K562 (cell line): ENCODE results near the gene ODC1. TPM values are rescaled to one million over a fixed set of nuclear protein-coding genes. Genes with fewer than 3 reads are reported as not detected.

ENCODE experiments used
- ATAC-seq: fragments of 200-7000 bp; cut with Tn5 transposase; 3 replicates; pipeline ENCODE4 v1.9.1; 2020; ENCODE audit warnings: moderate library complexity
- BruUV-seq: library from RNA; stranded (reverse); fragments of 400-500 nt; replicated peaks from 2 replicates; lab custom pipeline; 2021; lab: Mats Ljungman, UMichigan
- CTCF ChIA-PET: fragments of 300-600 bp; formaldehyde crosslinking; extraction: SDS; loops from one replicate; lab custom pipeline; 2021; ENCODE audit warnings: low intra/inter-chr PET ratio; lab: Yijun Ruan, JAX
- POLR2A ChIA-PET: fragments of 300-600, 350-650 bp; sonication (Branson Sonifier 250); formaldehyde crosslinking; extraction: SDS; loops from one replicate; lab custom pipeline; 2021; ENCODE audit warnings: antibody characterized with exemption, inconsistent platforms; lab: Yijun Ruan, JAX
- DNase-seq, 4 experiments: peaks; one replicate each; pipeline versions ENCODE4 v3.0.0 to v3.0.0-alpha.2; 2011 to 2018; ENCODE audit warnings: low spot score in 3 of 4, mixed read lengths in 3 of 4; ENCODE audit errors: extremely low read depth in 1 of 4
- FAIRE-seq: peaks from 2 replicates; lab custom pipeline; 2011; peaks lifted over from hg19 to GRCh38; lab: Jason Lieb, UNC
- H2AFZ ChIP-seq: 2 replicates; pipeline ENCODE4 v1.6.0; 2011; ENCODE audit warnings: low read depth, low read length, control low read depth, inconsistent platforms
- H3K27ac ChIP-seq: fragments of 200-600 bp; 3 replicates; pipeline ENCODE4 v1.8.0; 2011; ENCODE audit warnings: low read depth, mild to moderate bottlenecking, control low read depth, inconsistent platforms, low read length, moderate library complexity, mixed read lengths; ENCODE audit errors: extremely low read depth
- H3K27me3 ChIP-seq, 2 experiments: fragments of 300-600 bp in 1 of 2; 2 replicates in 1 of 2; 3 replicates in 1 of 2; pipeline versions ENCODE4 v1.6.0 to v1.8.0; 2011; ENCODE audit warnings: inconsistent platforms in 2 of 2, low read length in 2 of 2, mild to moderate bottlenecking in 1 of 2, mixed read lengths in 1 of 2, moderate library complexity in 1 of 2; ENCODE audit not compliant: control insufficient read depth in 2 of 2, insufficient read depth in 2 of 2
- H3K36me3 ChIP-seq: fragments of 300-600 bp; 3 replicates; pipeline ENCODE4 v1.8.0; 2011; ENCODE audit warnings: mild to moderate bottlenecking, low read length, inconsistent platforms; ENCODE audit not compliant: control insufficient read depth, insufficient read depth
- H3K4me1 ChIP-seq, 2 experiments: fragments of 200-600 bp in 1 of 2; replicated peaks in 1 of 2; 2 replicates in 1 of 2; 3 replicates in 1 of 2; pipeline versions ENCODE4 v1.5.1 to v1.8.0; 2011; ENCODE audit warnings: inconsistent platforms in 2 of 2, low read length in 2 of 2, mild to moderate bottlenecking in 1 of 2, mixed read lengths in 1 of 2, moderate library complexity in 1 of 2; ENCODE audit not compliant: control insufficient read depth in 2 of 2, insufficient read depth in 2 of 2
- H3K4me2 ChIP-seq: 2 replicates; pipeline ENCODE4 v1.6.1; 2011; ENCODE audit warnings: low read length, control low read depth, inconsistent platforms, mixed read lengths; ENCODE audit not compliant: insufficient read depth
- H3K4me3 ChIP-seq: fragments of 200-600 bp; sonication (generic), shearing (Covaris generic); 2 replicates; pipeline ENCODE4 v1.5.1; 2016; ENCODE audit warnings: control low read depth, inconsistent platforms
- H3K79me2 ChIP-seq: fragments of 200-600 bp; 3 replicates; pipeline ENCODE4 v1.8.0; 2011; ENCODE audit warnings: low read length, inconsistent platforms; ENCODE audit not compliant: control insufficient read depth, insufficient read depth
- H3K9ac ChIP-seq, 2 experiments: 2 replicates each; pipeline versions ENCODE4 v1.6.0 to v1.6.1; 2011; ENCODE audit warnings: low read depth in 2 of 2, low read length in 2 of 2, control low read depth in 1 of 2, inconsistent platforms in 1 of 2, mild to moderate bottlenecking in 1 of 2, mixed read lengths in 1 of 2; ENCODE audit not compliant: insufficient read depth in 1 of 2
- H3K9me1 ChIP-seq: one replicate; pipeline ENCODE4 v1.6.0; 2011; ENCODE audit warnings: inconsistent platforms, mild to moderate bottlenecking, low read length, moderate library complexity; ENCODE audit not compliant: control insufficient read depth, insufficient read depth
- H3K9me3 ChIP-seq: replicated peaks from 2 replicates; pipeline ENCODE4 v1.5.1; 2011; ENCODE audit warnings: low read depth, low read length, inconsistent platforms; ENCODE audit not compliant: control insufficient read depth, insufficient read depth
- H4K20me1 ChIP-seq: replicated peaks from 2 replicates; pipeline ENCODE4 v1.6.1; 2011; ENCODE audit warnings: low read length, inconsistent platforms, mixed read lengths; ENCODE audit not compliant: control insufficient read depth, insufficient read depth
- ATF1 ChIP-seq, 2 experiments: fragments of 450-650 bp in 1 of 2; IDR thresholded peaks; 2 replicates each; pipeline ENCODE4 v1.6.1; 2016; ENCODE audit warnings: missing compliant biosample characterization in 1 of 2, missing genetic modification characterization in 1 of 2
- DMBX1 ChIP-seq: fragments of 250-450 bp; sonication (Bioruptor Pico); IDR thresholded peaks from 2 replicates; pipeline ENCODE4 v1.8.0; 2022; ENCODE audit warnings: inconsistent platforms, mild to moderate bottlenecking, moderate library complexity, borderline replicate concordance
- FOSL1 ChIP-seq: fragments of 200-800 bp; sonication (Bioruptor generic); conservative IDR thresholded peaks from 2 replicates; pipeline ENCODE4 v1.6.1; 2016; ENCODE audit warnings: missing genetic modification characterization, missing compliant biosample characterization
- FOXK1 ChIP-seq: sonication (generic); formaldehyde crosslinking; IDR thresholded peaks from 2 replicates; pipeline ENCODE4 v1.8.0; 2022; ENCODE audit warnings: missing genetic modification reagents, mild to moderate bottlenecking, borderline replicate concordance
- MAFF ChIP-seq: IDR thresholded peaks from 2 replicates; pipeline ENCODE4 v1.6.1; 2012; ENCODE audit warnings: low read length, improper control_type of control experiment
- MCM2 ChIP-seq: fragments of 450-650 bp; IDR thresholded peaks from 2 replicates; pipeline ENCODE4 v1.6.1; 2017; ENCODE audit warnings: low read depth, mild to moderate bottlenecking
- MCM5 ChIP-seq: fragments of 450-650 bp; IDR thresholded peaks from 2 replicates; pipeline ENCODE4 v1.6.1; 2016; ENCODE audit warnings: low read depth
- MYNN ChIP-seq, 2 experiments: sonication (generic); formaldehyde crosslinking in 1 of 2; IDR thresholded peaks; 2 replicates each; pipeline versions ENCODE4 v1.5.0 to v1.6.1; 2016 to 2020; ENCODE audit warnings: antibody characterized with exemption in 1 of 2, missing genetic modification reagents in 1 of 2
- NFE2L1 ChIP-seq: fragments of 450-650 bp; IDR thresholded peaks from 2 replicates; pipeline ENCODE4 v1.6.1; 2016; ENCODE audit warnings: missing genetic modification characterization, low read depth, mild to moderate bottlenecking, missing compliant biosample characterization, moderate library complexity, borderline replicate concordance
- TAF9B ChIP-seq: fragments of 450-650 bp; IDR thresholded peaks from 2 replicates; pipeline ENCODE4 v1.6.1; 2018; ENCODE audit warnings: mild to moderate bottlenecking; ENCODE audit not compliant: partially characterized antibody
- TARDBP ChIP-seq: fragments of 450-650 bp; IDR thresholded peaks from 2 replicates; pipeline ENCODE4 v1.6.1; 2016
- TFE3 ChIP-seq: fragments of 450-650 bp; formaldehyde crosslinking; IDR thresholded peaks from 2 replicates; pipeline ENCODE4 v1.4.0; 2020; ENCODE audit warnings: mild to moderate bottlenecking, mixed read lengths
- ZFX ChIP-seq: sonication (generic); formaldehyde crosslinking; IDR thresholded peaks from 2 replicates; pipeline ENCODE4 v1.8.0; 2022; ENCODE audit warnings: mild to moderate bottlenecking, missing genetic modification reagents, moderate library complexity
- ZNF175 ChIP-seq: fragments of 200-800 bp; sonication (Bioruptor generic); IDR thresholded peaks from 2 replicates; pipeline ENCODE4 v1.6.1; 2016; ENCODE audit warnings: low read depth, mild to moderate bottlenecking, missing genetic modification characterization, missing compliant biosample characterization
- ZNF280A ChIP-seq: fragments of 450-650 bp; IDR thresholded peaks from 2 replicates; pipeline ENCODE4 v1.6.1; 2018; ENCODE audit warnings: mild to moderate bottlenecking, low read depth; ENCODE audit not compliant: partially characterized antibody
- ZNF316 ChIP-seq: fragments of 450-650 bp; IDR thresholded peaks from 2 replicates; pipeline ENCODE4 v1.6.1; 2016
- WGBS: fragments of 100-300 bp; shearing (Covaris generic); methylation state at CpG from one replicate; pipeline ENCODE4 v1.1.6; 2016; ENCODE audit warnings: low coverage, mixed read lengths; ENCODE audit not compliant: insufficient coverage; ENCODE audit errors: missing lambda C conversion rate; 5-methylcytosine and 5-hydroxymethylcytosine counted together
- in situ Hi-C: fragments of 300-500 bp; cut with MboI; formaldehyde crosslinking; loops from 4 replicates; pipeline ENCODE4 v1.15.0; 2018; ENCODE audit warnings: inconsistent platforms, mixed read lengths
- intact Hi-C: fragments of 100-400 bp; cut with micrococcal nuclease; formaldehyde crosslinking; loops from 2 replicates; pipeline ENCODE4 v1.14.2; 2022
- polyA plus RNA-seq, 8 experiments: library from polyadenylated mRNA; depleted of rRNA in 4 of 8; stranded (reverse) in 5 of 8; unstranded in 3 of 8; fragments of >200 nt; fragmentation: Nextera tagmentation in 2 of 8; fragmentation: Illumina TruSeq in 1 of 8; extraction: Ambion mirVana in 2 of 8; extraction: Trizol in 1 of 8; gene quantifications; 2 replicates each; pipeline versions ENCODE4 v1.2.1 to v1.2.3, GENCODE V29; 2011 to 2014; ENCODE audit warnings: inconsistent platforms in 1 of 8, missing spikeins in 1 of 8
- total RNA-seq, 7 experiments: library from RNA; depleted of rRNA in 6 of 7; stranded (reverse); fragments of >200 nt in 6 of 7; fragmentation: Illumina TruSeq in 2 of 7; extraction: Trizol in 2 of 7; gene quantifications; 2 replicates each; pipeline versions ENCODE4 v1.2.1 to v1.2.3, GENCODE V29; 2011 to 2021; ENCODE audit warnings: low replicate concordance in 1 of 7

The ODC1 gene
- total and polyA plus RNA-seq, 9 of the 15 experiments (the other 6 are each of a cell fraction or from before 2014, with no cell fraction given): 142 to 563 (median 457) TPM

- no peak for TF ChIP-seq TFE3 (CRISPR knock-in tag)
Observed at GRCh38 chr2:10448576-10449485, 704 bp upstream of the ODC1 start (continued).

DNA sequence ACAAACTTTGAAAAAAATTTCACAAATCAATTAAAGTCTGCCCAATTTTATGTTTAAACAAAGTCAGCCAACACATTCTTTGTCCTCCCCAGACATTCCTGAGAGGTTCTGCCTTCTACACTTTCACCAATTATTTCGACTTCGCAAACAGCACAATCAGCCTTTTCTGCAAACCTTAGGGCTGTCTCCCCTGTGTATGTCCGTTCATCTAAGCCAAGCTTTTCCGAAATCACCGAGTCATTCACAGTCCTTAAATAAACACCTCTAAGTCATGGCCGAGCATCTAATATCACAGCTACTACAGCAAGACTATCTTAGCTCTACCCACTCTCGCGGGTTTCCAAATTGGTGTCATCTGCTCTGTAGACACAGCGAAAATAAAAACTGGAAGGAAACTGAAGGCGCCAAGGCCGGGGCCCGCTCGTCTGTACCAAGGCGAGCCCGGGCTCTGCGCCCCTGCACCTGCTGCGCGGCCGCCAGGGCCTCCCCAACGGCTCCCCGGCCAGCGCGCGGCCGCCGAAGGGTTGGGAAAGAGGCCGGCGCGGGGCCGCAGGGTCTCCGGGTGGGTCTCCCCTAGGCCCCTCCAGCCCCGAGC, 730 bp downstream of the ODC1 start:
- Histone ChIP-seq H3K9me3 (no peaks in the 10 kb centered on the region), H2AFZ (0 out of 2 replicates have a peak overlapping the region, but pooled peaks have one; percentile 5), H3K9me1 (no peaks in the 10 kb centered on the region), H3K27me3 (no peaks in the 10 kb centered on the region), H3K9ac (peak overlapping the region; percentile 85 to 98), H3K4me2 (peak overlapping the region; percentile 82), H3K79me2 (peaks cover 67% of the 10 kb centered on the region), H4K20me1 (peaks cover 33% of the 10 kb centered on the region), H3K27ac (peak overlapping the region; percentile 92), H3K36me3 (peaks cover 45% of the 10 kb centered on the region), H3K4me3 (peak overlapping the region; percentile 61), H3K4me1 (peaks cover 17 to 26% of the 10 kb centered on the region in 2 experiments; a peak in 4 of 5 replicates)
- ChIA-PET CTCF (no interaction called here), POLR2A (interaction anchor here (0.6 to 7.0 kb wide), 29 partner anchors 9 to 502 kb away, joined by 3 to 54 read pairs (median 4); no protein-coding TSS in a partner anchor)
- 2% methylated on average over 28 of the region's 32 CpGs for WGBS
- FAIRE-seq (peak; percentile 68), DNase-seq (peak in 2 of 4 experiments; percentile 43 to 50), ATAC-seq (peak; percentile 48)
- intact Hi-C loops: no loop called here
- in situ Hi-C loops: no loop called here
- BruUV-seq: TSS peak; percentile 58
- TF ChIP-seq TARDBP (no peak), MCM2 (no peak), MYNN (IDR thresholded peaks at IDR 0.05) (no peak), MYNN (CRISPR knock-in tag; IDR thresholded peaks at IDR 0.05) (no peak), MCM5 (no peak), ZFX (CRISPR knock-in tag) (peak; percentile 86; the same call in 1 of the 2 replicates), DMBX1 (no peak), ZNF280A (no peak), NFE2L1 (tag) (no peak), ATF1 (CRISPR knock-in tag; IDR thresholded peaks at IDR 0.05) (no peak), ATF1 (tag; IDR thresholded peaks at IDR 0.05) (0 out of 2 replicates have a peak, but pooled peaks have one; percentile 20), ZNF175 (CRISPR knock-in tag) (0 out of 2 replicates have a peak, but pooled peaks have one; percentile 8), FOXK1 (CRISPR knock-in tag) (0 out of 2 replicates have a peak, but pooled peaks have one; percentile 53), MAFF (peak; percentile 15), TAF9B (no peak), ZNF316 (peak; percentile 86), FOSL1 (tag) (no peak)
